Hypothalamus (tissue), 51 donors: ENCODE measurements around the gene IL17D.

Experiments
- DNase-seq, 51 donors: peaks; one replicate each; lab custom pipeline; 2025; lab: John Stamatoyannopoulos, UW

The IL17D gene

GRCh38 chr13:20686863-20687579 is 16.5 kb upstream of the IL17D start:
- DNase-seq = no peak

- DNase-seq = no peak
Measured at GRCh38 chr13:20689291-20689690, 14.2 kb upstream of the IL17D start.

GRCh38 chr13:20691616-20692015 is 11.9 kb upstream of the IL17D start:
- DNase-seq = no peak

DNA sequence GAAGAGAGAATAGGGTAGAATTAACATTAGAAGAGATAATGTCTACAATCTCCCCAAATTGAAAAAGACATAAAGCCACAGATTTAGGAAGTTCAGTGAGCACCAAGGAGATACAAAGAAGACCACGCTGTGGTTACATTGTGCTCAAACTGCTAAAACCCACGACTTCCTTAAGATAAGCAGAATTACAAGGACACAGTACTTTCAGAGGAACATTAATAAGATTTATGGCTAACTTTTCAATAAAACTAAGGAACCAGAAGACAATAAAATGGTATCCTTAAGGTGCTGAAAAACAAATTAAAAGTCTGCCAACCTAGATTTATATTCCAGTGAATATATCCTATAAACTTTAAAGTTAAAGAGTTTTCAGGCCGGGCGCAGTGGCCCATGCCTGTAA is 7.4 kb upstream of the IL17D start:
- no peak for DNase-seq

GRCh38 chr13:20699715-20700114 is 3.8 kb upstream of the IL17D start:
- DNase-seq = no peak

GRCh38 chr13:20700288-20700687 is 3.2 kb upstream of the IL17D start:
- DNase-seq = no peak

DNA sequence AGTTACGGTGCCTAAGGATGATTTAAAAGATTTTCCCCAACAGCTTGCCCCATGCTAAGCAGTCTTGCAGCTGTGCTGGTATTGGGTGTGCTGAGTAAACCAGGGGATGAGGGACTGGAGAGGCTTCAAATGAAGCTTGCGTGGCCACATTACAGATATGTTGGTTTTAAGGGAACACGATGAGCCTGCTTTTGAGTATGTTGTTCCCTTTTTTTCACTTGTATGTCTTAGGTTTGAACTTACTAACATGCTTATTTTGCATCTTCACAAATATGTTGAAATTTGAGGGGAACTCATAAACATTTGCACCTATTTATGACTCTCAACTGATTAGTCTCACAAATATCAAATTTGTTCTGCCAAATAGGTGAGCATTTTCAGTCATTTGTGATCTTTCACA is 2.0 kb upstream of the IL17D start:
- DNase-seq = no peak

DNA sequence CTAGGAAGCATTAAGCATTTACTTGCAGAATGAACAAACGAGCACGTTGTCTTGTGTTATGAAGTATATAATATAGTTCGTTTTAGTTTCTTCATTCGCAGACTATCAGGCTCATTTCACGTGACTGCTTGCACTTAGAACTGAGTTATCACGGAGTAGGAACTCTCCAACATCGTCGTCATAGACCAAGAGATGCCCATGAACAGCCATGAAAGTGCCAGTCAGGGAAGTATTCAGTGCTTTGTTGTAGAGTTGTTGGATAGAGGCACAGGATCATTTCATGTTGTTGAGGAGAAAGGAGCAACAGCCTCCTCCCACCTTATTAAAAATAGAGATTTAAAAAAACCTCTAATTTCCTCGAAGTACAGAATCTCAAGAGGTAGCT is 977 bp upstream of the IL17D start:
- peak in 1 of 51 donors; percentile 58 for DNase-seq

GRCh38 chr13:20703780-20704458 is 420 bp downstream of the IL17D start:
- peak in 42 of 51 donors; percentile 14 to 82 (median 54) for DNase-seq

GRCh38 chr13:20704459-20705069 is 1.1 kb downstream of the IL17D start:
- no peak for DNase-seq

- DNase-seq = no peak
Measured at GRCh38 chr13:20706661-20707060, 3.2 kb downstream of the IL17D start.

DNA sequence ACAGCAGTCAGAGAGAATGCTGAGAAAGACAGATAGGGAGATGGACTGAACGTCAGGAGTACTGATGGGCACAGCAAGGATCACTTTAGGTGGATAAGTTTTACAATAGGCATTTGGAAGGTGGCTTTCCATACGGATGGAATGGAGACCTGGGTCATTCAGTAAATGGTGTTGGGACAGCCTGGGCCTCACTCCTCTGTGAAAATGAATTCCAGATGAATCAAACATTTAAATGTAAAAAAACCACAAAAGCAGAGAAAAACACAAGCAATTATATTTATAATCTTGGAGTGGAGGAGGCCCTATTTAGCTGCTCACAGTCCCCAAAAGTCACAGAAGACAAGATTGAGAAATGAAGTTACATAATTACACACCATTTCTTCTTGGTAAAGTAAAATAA is 4.7 kb downstream of the IL17D start:
- DNase-seq = no peak

DNA sequence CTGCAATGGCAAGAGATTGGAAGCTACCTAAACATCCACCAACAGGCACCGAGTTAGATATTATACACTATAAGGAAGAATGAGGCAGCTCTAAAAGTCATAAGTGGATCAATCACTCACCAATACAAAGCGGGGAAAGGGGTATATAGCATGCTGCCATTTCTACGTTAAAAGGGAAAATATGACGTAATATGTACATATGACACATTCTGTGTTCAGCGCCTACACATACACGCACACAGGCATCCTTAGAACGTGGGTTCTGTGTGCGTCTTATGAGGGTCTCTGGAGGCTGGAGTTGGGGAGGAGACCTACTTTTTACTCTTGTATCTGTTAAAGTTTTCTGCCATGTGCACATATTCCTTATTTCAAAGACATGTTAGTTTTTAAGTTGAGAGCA is 5.9 kb downstream of the IL17D start:
- DNase-seq = no peak

GRCh38 chr13:20709782-20710181 is 6.3 kb downstream of the IL17D start:
- no peak for DNase-seq

GRCh38 chr13:20711301-20712044 is 8.0 kb downstream of the IL17D start:
- DNase-seq = no peak

GRCh38 chr13:20713014-20713376 is 9.5 kb downstream of the IL17D start:
- peak in 1 of 51 donors; percentile 14 for DNase-seq

DNA sequence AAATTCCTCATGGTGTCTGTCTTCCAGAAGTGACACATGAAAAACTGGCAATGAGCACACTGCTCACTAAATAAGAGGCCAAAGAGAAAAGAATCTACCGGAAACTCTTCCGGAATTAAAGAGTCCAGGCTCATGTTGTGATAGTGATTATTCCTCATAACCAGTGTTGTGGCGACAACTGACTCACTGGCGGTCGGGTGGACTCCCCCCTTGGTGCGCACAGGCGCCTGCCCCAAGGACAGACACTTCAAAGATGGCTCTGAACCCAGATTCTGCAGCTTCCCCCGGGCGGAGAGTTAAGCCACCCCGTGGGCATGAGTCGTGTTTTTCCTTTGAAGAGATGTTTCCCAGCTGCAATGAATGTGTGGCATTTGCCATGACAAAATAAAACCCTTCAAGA is 10.3 kb downstream of the IL17D start:
- peak in 27 of 51 donors; percentile 9 to 69 (median 34) for DNase-seq

- DNase-seq = peak in 4 of 51 donors; percentile 24 to 54 (median 48)
Measured at GRCh38 chr13:20714161-20714560, 10.7 kb downstream of the IL17D start.

DNA sequence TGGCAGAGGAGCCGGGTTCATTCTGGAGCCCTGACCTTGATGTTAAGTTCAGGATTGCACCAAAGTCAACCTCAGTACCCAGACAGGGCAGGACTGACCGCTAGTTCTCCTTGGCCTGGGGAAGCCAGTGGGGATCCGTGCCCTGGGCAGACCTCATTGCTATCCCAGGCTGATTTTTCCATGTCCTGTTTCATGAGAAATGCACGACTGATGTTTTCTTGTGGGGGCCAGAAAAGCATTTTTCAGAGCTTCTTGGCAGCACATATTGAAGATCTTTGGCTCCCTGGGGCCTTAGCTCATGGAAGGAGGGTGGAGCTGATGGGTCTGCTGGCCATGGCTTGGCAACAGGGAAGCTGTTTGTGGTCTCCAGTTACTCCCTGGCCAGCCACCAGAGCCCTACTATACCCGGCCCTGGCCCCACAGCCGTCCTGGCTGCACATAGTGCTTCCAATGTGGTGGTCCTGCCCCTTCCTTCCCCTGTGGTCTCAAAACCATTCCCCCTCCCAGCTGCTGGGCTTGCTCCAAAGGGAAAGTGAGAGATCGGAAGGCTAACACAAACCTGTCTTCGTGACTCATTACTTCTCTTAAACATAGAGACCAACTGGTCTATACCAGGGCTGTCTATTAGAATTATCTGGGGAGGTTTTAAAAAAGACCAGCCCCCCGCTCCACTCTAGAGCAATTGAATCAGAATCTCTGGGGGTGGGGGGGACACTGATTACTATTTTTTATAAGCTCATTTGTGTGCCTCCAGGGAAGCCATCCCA is 11.2 kb downstream of the IL17D start:
- peak in 3 of 51 donors; percentile 12 to 54 (median 39) for DNase-seq

DNA sequence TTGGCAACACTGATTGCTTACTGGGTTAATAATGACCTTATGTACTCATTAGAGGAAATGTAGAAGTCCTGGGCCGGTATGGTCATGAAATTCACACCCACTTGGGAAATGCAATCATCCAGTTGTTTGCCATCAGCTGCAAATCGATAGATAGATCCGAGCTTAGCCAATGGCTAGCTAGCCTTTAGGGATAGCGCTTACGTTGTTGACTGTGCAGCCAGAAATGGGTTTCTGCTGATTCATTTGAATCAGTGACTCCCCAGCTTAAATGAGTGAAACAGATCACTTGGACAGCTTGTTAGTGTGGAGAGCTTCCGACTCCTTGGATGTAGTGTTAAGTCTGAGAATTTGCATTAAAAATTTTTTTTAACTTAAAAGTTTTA is 11.8 kb downstream of the IL17D start:
- DNase-seq = no peak

DNA sequence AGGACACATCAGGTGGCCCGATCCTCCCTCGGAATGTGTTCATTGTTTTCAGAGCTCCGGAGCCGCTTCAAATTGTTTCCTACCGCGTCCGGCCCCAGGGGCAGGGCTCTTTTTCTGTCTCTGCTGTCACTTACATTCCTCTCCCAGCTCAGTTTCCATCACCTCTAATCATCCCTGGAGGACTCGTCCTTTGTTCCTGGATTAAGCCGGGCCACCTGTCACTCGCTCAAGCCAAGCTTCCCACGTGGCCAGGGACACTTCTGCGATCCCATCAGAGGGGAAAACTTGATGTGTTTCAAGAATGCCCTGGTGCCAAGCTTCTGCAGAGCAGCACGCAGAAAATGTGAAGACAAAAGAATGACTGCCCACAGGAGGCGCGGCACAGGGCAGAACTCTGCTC is 13.5 kb downstream of the IL17D start:
- no peak for DNase-seq
